Mucosa of gallbladder (tissue), 1 donor: ENCODE measurements around the gene ZNF346. TPM values are rescaled to one million over a fixed set of nuclear protein-coding genes. Genes with fewer than 3 reads are reported as not detected.

Source experiments
- DNase-seq: peaks from one replicate; pipeline ENCODE4 v3.0.0-alpha.2; 2020; ENCODE audit warnings: low spot score
- total RNA-seq: library from RNA; stranded (reverse); gene quantifications from one replicate; pipeline ENCODE4 v1.2.1, GENCODE V29; 2021
- donor health status: DM: no; HTN: no; CAD: no.

Gene ZNF346
- total RNA-seq, 1 donor from 2014 or later = 18.3 TPM

- no peak for DNase-seq
Observed at GRCh38 chr5:177117441-177118045, 95.0 kb downstream of the ZNF346 start.

GRCh38 chr5:177122566-177122965, 100.1 kb downstream of the ZNF346 start:
- DNase-seq = no peak

- no peak for DNase-seq
Observed at GRCh38 chr5:177123789-177124485, 101.4 kb downstream of the ZNF346 start.

GRCh38 chr5:177124486-177124991, 102.0 kb downstream of the ZNF346 start:
- no peak for DNase-seq

- no peak for DNase-seq
Observed at GRCh38 chr5:177126771-177127170, 104.3 kb downstream of the ZNF346 start.

- no peak for DNase-seq
Observed at GRCh38 chr5:177128551-177128981, 106.1 kb downstream of the ZNF346 start.

GRCh38 chr5:177130211-177131018, 107.9 kb downstream of the ZNF346 start:
- DNase-seq = no peak

Other genes starting within 250 kb of the ZNF346 start
- 0.14 TPM for gene UNC5A, start 212.1 kb upstream of the ZNF346 start, total RNA-seq
- gene HK3, start 123.3 kb upstream of the ZNF346 start, total RNA-seq = 4.0 TPM
- 34.4 TPM for gene UIMC1, start 15.9 kb upstream of the ZNF346 start, total RNA-seq
- gene FGFR4, start 64.2 kb downstream of the ZNF346 start, total RNA-seq = 233 TPM
- 82.1 TPM for gene NSD1, start 111.1 kb downstream of the ZNF346 start, total RNA-seq